Fibroblast of skin of right biceps (primary cell): ENCODE data around the gene DDX31.

ENCODE experiments used
- DNase-seq: peaks from one replicate; pipeline ENCODE4 v3.0.0-alpha.2; 2013

The DDX31 gene

GRCh38 chr9:132671620-132672412 is 2.0 kb upstream of the DDX31 start:
- no peak for DNase-seq

- peak; percentile 30 for DNase-seq
Observed at GRCh38 chr9:132670457-132671391, 941 bp upstream of the DDX31 start, which contains the start of gene GTF3C4. Gene GTF3C4, plus strand, starts transcription at chr9:132670464. Its CDS starts 135 bp downstream, at chr9:132670599.

GRCh38 chr9:132669319-132669697 is 475 bp downstream of the DDX31 start:
- peak; percentile 74 for DNase-seq

- DNase-seq: no peak
Observed at GRCh38 chr9:132663851-132664250, 5.9 kb downstream of the DDX31 start.

- no peak for DNase-seq
Observed at GRCh38 chr9:132663117-132663516, 6.7 kb downstream of the DDX31 start.

- DNase-seq: no peak
Observed at GRCh38 chr9:132662152-132662945, 7.4 kb downstream of the DDX31 start.

- no peak for DNase-seq
Observed at GRCh38 chr9:132656299-132656698, 13.5 kb downstream of the DDX31 start.

GRCh38 chr9:132651259-132651658 is 18.5 kb downstream of the DDX31 start:
- peak; percentile 71 for DNase-seq

- DNase-seq: no peak
Observed at GRCh38 chr9:132648685-132649084, 21.1 kb downstream of the DDX31 start.

- no peak for DNase-seq
Observed at GRCh38 chr9:132648283-132648682, 21.5 kb downstream of the DDX31 start.

GRCh38 chr9:132647806-132648205 is 22.0 kb downstream of the DDX31 start:
- DNase-seq: peak; percentile 71

- peak; percentile 99 for DNase-seq
Observed at GRCh38 chr9:132647355-132647754, 22.4 kb downstream of the DDX31 start.

- DNase-seq: no peak
Observed at GRCh38 chr9:132646726-132647125, 23.1 kb downstream of the DDX31 start.

- DNase-seq: no peak
Observed at GRCh38 chr9:132645711-132646110, 24.1 kb downstream of the DDX31 start.

GRCh38 chr9:132645306-132645705 is 24.5 kb downstream of the DDX31 start:
- DNase-seq: no peak

GRCh38 chr9:132644251-132644650 is 25.5 kb downstream of the DDX31 start:
- no peak for DNase-seq

- no peak for DNase-seq
Observed at GRCh38 chr9:132641216-132641615, 28.6 kb downstream of the DDX31 start.

GRCh38 chr9:132639322-132639721 is 30.5 kb downstream of the DDX31 start:
- no peak for DNase-seq

GRCh38 chr9:132638240-132638639 is 31.5 kb downstream of the DDX31 start:
- peak; percentile 48 for DNase-seq

GRCh38 chr9:132637801-132638200 is 32.0 kb downstream of the DDX31 start:
- DNase-seq: no peak

- DNase-seq: no peak
Observed at GRCh38 chr9:132637351-132637750, 32.4 kb downstream of the DDX31 start.

- no peak for DNase-seq
Observed at GRCh38 chr9:132634327-132634726, 35.5 kb downstream of the DDX31 start.
